Calu3 (cell line): ENCODE data around the gene RNMT. TPM values are rescaled to one million over a fixed set of nuclear protein-coding genes. Genes with fewer than 3 reads are reported as not detected.

Experiments used
- BruUV-seq: library from RNA; stranded (reverse); fragments of 400-500 nt; replicated peaks from 2 replicates; lab custom pipeline; 2021; lab: Mats Ljungman, UMichigan
- CTCF ChIA-PET: fragments of 300-600 bp; sonication (Branson Sonifier 250); formaldehyde crosslinking; loops from one replicate; lab custom pipeline; 2022; ENCODE audit warnings: antibody characterized with exemption; lab: Charles Lee
- DNase-seq: peaks from one replicate; pipeline ENCODE4 v3.0.0; 2022
- H3K27ac Mint-ChIP-seq: one replicate; pipeline ENCODE4 v1.8.0; 2022; ENCODE audit warnings: mixed read lengths; ENCODE audit not compliant: unreplicated experiment
- H3K27me3 Mint-ChIP-seq: one replicate; pipeline ENCODE4 v1.8.0; 2022; ENCODE audit warnings: mixed read lengths; ENCODE audit not compliant: unreplicated experiment
- H3K36me3 Mint-ChIP-seq: one replicate; pipeline ENCODE4 v1.8.0; 2022; ENCODE audit warnings: mild to moderate bottlenecking, moderate library complexity, mixed read lengths; ENCODE audit not compliant: insufficient read depth, unreplicated experiment
- H3K4me1 Mint-ChIP-seq: one replicate; pipeline ENCODE4 v1.8.0; 2022; ENCODE audit warnings: mild to moderate bottlenecking, low read depth, mixed read lengths; ENCODE audit not compliant: unreplicated experiment
- H3K4me3 Mint-ChIP-seq: one replicate; pipeline ENCODE4 v1.8.0; 2022; ENCODE audit warnings: mild to moderate bottlenecking, low read depth, moderate library complexity, mixed read lengths; ENCODE audit not compliant: unreplicated experiment
- H3K9me3 Mint-ChIP-seq: one replicate; pipeline ENCODE4 v1.8.0; 2022; ENCODE audit warnings: low read depth, mixed read lengths; ENCODE audit not compliant: unreplicated experiment
- CTCF ChIP-seq: fragments of 200-600 bp; IDR thresholded peaks from one replicate; pipeline ENCODE4 v1.8.0; 2022; ENCODE audit warnings: antibody characterized with exemption; ENCODE audit not compliant: unreplicated experiment
- intact Hi-C: fragments of 100-400 bp; cut with micrococcal nuclease; formaldehyde crosslinking; loops from one replicate; pipeline ENCODE4 v1.10.0; 2022; ENCODE audit not compliant: unreplicated experiment
- total RNA-seq: library from RNA; stranded (reverse); gene quantifications from 2 replicates; pipeline ENCODE4 v1.2.3, GENCODE V29; 2022

RNMT gene
- total RNA-seq, 1 experiment from 2014 or later: 42.9 TPM

- no peak overlapping the region for H3K4me3 Mint-ChIP-seq
- no peak for TF ChIP-seq CTCF
- H3K36me3 Mint-ChIP-seq: no peaks in the 10 kb centered on the region
- CTCF ChIA-PET: no interaction called here
- H3K9me3 Mint-ChIP-seq: no peaks in the 10 kb centered on the region
- H3K27me3 Mint-ChIP-seq: peaks cover 5% of the 10 kb centered on the region
- no TSS peak for BruUV-seq
- no peaks in the 10 kb centered on the region for H3K4me1 Mint-ChIP-seq
- H3K27ac Mint-ChIP-seq: no peak overlapping the region
- intact Hi-C loops: no loop called here
- DNase-seq: no peak
Observed at GRCh38 chr18:13775058-13775457, 48.6 kb downstream of the RNMT start.

GRCh38 chr18:13791181-13791580 lies 64.7 kb downstream of the RNMT start:
- Mint-ChIP-seq H3K4me1 (no peaks in the 10 kb centered on the region), H3K4me3 (no peak overlapping the region), H3K9me3 (no peaks in the 10 kb centered on the region), H3K27ac (no peak overlapping the region), H3K27me3 (no peaks in the 10 kb centered on the region), H3K36me3 (no peaks in the 10 kb centered on the region)
- TF ChIP-seq CTCF: no peak
- CTCF ChIA-PET: no interaction called here
- intact Hi-C loops: no loop called here
- BruUV-seq: no TSS peak
- no peak for DNase-seq

DNA sequence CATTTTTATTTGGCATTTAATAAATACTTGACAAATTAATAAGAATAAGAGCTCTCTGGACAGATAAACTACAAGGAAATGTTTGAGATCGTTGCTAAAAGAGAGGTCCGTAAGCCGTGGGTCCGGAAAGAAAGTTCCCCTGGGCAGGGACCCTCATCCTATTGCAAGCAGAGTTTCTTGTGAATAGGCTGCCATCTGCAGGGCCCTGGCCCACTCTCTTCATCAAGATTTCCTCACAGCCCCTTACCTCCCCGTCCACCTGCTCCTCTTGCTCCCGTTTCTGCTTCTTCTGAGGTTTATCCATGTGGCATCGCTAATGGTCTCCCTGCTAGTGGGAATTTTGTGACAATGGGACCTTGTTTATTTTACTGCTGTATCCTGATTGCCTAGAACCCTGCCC lies 67.3 kb downstream of the RNMT start:
- Mint-ChIP-seq H3K27ac (no peak overlapping the region), H3K4me1 (peaks cover 21% of the 10 kb centered on the region)
- TF ChIP-seq CTCF: no peak

GRCh38 chr18:13796515-13796914 lies 70.0 kb downstream of the RNMT start:
- CTCF ChIA-PET: no interaction called here
- H3K27ac Mint-ChIP-seq: peak overlapping the region; percentile 30
- H3K27me3 Mint-ChIP-seq: no peaks in the 10 kb centered on the region
- no peak for TF ChIP-seq CTCF
- no TSS peak for BruUV-seq
- peaks cover 10% of the 10 kb centered on the region for H3K36me3 Mint-ChIP-seq
- peaks cover 35% of the 10 kb centered on the region for H3K4me1 Mint-ChIP-seq
- DNase-seq: no peak
- intact Hi-C loops: no loop called here
- H3K4me3 Mint-ChIP-seq: no peak overlapping the region
- H3K9me3 Mint-ChIP-seq: no peaks in the 10 kb centered on the region

More for the DNA sequence above, 67.3 kb downstream of the RNMT start:
- no peak for DNase-seq
- Mint-ChIP-seq H3K9me3 (no peaks in the 10 kb centered on the region), H3K36me3 (no peaks in the 10 kb centered on the region), H3K4me3 (no peak overlapping the region), H3K27me3 (no peaks in the 10 kb centered on the region)
- intact Hi-C loops: no loop called here
- BruUV-seq: no TSS peak
- CTCF ChIA-PET: no interaction called here
